GM18505 (cell line): ENCODE results near the gene MMP24.
"Not testable (repeated sequence)": the region's sequence is repeated elsewhere in the genome, so short reads cannot be mapped to it uniquely, and the experiment has no call there.

Experiments
- ATAC-seq: cut with Tn5 transposase; IDR thresholded peaks from one replicate; pipeline ENCODE4 v1.9.1; 2021; ENCODE audit not compliant: unreplicated experiment
- POLR2A ChIP-seq: IDR thresholded peaks from 4 replicates; pipeline ENCODE4 v1.6.1; 2011; ENCODE audit warnings: borderline replicate concordance; ENCODE audit not compliant: insufficient read depth, insufficient read length; ENCODE audit errors: extremely low read depth

MMP24 gene

GRCh38 chr20:35237486-35237885 is 11.0 kb downstream of the MMP24 start:
- TF ChIP-seq POLR2A: no peak
- ATAC-seq: no peak

- no peak for TF ChIP-seq POLR2A
- ATAC-seq: no peak
Measured at GRCh38 chr20:35238170-35238569, 11.7 kb downstream of the MMP24 start.

DNA sequence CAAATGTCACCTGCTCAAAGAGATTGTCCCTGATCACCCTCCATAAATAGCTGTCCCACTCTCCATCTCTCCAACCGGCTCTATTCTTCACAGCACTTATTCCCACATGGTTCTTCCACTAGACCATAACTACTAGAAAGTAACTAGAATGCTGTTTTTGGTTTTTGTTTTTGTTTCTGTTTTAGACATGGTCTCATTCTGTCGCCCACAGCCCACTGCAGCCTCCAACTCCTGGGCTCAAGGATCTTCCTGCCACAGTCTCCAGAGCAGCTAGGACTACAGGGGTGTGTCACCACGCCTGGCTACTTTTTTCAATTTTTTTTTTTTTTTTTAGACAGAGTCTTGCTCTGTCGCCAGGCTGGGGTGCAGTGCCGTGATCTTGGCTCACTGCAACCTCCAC is 12.2 kb downstream of the MMP24 start:
- TF ChIP-seq POLR2A: no peak
- ATAC-seq: no peak

DNA sequence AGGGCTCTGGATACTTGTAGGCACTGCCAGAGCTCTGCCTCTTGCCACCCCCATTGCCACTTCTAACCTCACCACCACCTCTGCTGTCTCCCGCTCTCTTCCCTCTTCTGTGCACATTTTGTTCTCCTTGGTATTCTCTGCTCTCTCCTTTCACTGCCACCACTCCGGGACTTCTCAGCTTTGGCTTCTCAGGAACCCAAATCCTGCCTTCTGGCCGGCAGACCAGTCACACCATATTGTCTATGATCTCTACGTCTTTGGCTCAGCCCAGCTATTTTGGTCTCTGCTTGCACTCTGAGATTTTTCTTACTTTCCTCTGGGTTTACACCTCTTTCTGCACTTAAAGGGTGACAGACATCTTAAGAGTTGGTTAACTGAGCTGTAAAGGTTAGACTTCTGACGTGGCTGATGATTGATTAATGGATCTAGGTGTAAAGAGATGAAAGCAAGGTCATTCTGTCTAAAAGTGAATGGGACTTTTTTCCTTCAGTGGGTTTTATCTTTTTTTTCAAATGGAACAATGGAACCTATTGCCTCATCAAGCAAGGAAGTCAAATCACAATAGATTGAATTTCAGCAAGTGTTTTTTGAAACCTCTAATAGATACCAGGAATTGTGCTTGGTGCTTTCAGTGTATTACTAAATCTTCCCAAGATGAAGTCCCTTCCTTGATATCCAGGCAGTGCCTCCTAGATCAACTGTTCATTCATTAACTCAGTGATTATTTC is 13.8 kb downstream of the MMP24 start:
- TF ChIP-seq POLR2A: no peak
- ATAC-seq: no peak

DNA sequence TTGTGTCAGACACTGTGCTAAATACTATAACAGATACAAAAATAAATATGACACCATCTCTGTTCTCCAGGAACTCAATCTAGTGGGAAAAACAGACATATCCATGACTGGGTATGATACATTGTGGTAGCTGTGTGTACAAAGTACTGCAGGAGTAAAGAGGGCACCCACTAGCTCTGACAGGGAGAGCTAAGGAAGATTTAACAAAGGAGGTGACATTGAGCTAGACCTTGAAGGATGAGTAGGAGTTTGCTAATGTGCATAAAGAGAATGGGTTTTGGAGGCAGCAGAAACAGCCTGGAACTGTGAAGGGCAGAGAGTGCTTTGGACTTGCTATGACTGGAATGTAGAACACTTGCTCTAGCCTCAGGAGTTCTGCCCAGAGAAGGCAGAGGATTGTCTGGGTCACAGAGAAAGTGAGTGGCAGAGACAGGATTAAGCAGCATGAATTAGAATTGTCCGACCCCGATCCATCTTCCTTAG is 14.4 kb downstream of the MMP24 start:
- no peak for ATAC-seq
- TF ChIP-seq POLR2A: no peak

- TF ChIP-seq POLR2A: no peak
Measured at GRCh38 chr20:35243317-35243716, 16.8 kb downstream of the MMP24 start.

GRCh38 chr20:35243986-35244385 is 17.5 kb downstream of the MMP24 start:
- no peak for ATAC-seq
- no peak for TF ChIP-seq POLR2A

More at GRCh38 chr20:35243317-35243716, 16.8 kb downstream of the MMP24 start:
- ATAC-seq: no peak

GRCh38 chr20:35246723-35247122 is 20.2 kb downstream of the MMP24 start:
- TF ChIP-seq POLR2A: no peak
- ATAC-seq: no peak

DNA sequence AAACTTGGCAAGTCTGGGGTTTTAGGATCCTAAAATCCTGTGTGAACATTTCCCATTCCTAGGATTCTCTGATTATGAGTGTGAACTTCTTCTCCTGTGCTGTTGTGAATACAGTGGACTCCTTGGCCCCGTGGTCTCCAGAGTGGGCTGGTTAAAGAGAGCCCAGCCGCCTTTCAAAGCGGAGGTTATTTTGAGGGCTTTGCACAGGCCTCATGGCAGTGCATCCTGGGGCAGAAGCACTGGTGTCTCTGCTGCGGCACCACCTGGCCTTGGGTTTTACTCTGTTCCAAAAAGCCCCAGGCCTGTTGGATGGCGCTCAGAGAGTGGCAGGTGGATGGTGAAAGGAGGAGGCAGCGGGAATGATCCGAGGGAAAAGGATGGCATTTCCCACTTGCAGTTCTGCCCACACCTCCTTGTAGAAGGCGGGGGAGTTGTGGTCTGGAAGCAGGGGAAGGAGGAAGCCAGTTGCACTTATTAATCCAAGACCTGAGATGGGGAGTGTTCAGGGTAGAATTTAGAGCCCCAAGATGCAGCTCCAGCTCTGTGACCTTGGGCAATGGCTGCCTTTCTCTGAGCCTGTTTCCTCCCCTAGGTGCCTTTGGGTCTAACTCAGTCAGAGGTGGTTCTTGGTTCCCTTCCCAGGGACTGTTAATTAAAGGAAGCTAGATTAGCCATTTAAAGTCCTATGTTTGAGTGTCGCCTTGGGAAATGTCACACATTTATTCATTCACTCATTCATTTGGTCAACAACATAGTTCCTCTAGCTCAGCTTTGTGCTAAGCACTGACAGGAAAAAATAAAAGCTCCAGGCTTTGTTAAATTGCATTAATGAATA is 22.4 kb downstream of the MMP24 start:
- no peak for TF ChIP-seq POLR2A
- no peak for ATAC-seq

DNA sequence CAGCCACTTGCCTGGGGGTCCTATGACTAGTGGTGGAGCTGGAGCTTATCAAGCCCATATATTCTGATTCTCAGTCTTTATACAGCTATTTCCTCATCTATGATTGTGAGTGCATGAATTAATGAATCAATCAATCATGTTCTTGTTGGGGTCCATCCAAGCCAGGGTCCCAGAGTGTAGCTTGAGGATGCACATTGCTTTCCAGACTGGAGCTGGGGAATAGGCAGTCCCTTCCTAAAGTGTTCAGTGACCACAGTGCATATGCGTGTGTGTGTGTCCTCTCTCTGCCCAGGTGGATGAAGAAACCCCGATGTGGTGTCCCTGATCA is 25.1 kb downstream of the MMP24 start:
- no peak for ATAC-seq
- no peak for TF ChIP-seq POLR2A

DNA sequence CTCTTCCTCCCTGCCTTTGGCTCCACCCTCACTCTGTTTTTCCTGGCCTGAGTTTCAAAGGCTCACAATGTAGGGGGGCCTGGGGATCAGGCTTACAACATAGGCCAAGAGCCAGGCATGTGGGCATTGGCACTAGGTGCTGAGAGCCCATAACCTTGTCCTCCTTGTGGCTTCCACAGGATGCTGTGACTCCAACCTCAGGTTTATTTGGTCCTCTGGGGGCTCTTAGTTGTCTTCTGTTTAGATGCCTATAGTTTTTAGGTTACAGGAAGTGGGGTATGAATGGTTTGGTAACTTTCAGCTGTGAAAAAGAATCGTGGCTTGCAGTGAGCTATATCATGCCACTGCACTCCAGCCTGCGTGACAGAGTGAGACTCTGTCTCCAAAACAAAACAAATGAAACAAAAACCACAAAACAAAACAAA is 25.6 kb downstream of the MMP24 start:
- ATAC-seq: peak; percentile 66
- no peak for TF ChIP-seq POLR2A

DNA sequence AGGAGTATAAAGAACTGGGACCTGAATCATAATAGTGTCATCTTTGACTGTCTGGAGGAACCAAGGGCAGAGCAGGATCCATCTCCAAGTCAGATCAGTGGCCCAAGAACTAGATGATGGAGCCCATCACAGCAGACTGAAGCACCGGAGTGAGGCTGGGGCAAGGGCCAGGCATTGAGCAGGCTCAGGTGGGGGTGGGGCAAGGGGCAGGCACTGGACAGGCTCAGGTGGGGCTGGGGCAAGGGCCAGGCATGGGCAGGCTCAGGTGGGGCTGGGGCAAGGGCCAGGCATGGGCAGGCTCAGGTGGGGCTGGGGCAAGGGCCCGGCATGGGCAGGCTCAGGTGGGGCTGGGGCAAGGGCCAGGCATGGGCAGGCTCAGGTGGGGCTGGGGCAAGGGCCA is 26.1 kb downstream of the MMP24 start:
- not testable (repeated sequence) for ATAC-seq

GRCh38 chr20:35253010-35253409 is 26.5 kb downstream of the MMP24 start:
- no peak for ATAC-seq
- TF ChIP-seq POLR2A: no peak

DNA sequence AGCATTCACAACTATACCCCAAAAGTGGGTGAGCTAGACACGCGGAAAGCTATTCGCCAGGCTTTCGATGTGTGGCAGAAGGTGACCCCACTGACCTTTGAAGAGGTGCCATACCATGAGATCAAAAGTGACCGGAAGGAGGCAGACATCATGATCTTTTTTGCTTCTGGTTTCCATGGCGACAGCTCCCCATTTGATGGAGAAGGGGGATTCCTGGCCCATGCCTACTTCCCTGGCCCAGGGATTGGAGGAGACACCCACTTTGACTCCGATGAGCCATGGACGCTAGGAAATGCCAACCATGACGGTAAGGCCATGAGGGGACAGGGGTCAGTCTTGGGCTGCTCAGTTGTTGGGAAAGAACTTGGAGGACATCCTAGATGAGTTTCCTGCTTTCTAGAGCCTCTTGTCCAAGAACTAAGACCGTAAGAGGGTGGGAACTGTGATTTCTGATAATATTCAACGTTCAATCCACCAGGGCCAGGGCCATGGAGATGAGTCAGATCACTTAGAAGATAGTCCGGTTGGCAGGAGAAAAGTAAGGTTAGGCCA is 28.0 kb downstream of the MMP24 start:
- no peak for TF ChIP-seq POLR2A
- ATAC-seq: no peak
